ENCODE data around the gene RNF13.
"Not testable (repeated sequence)": the region's sequence is repeated elsewhere in the genome, so short reads cannot be mapped to it uniquely, and the experiment has no call there.

Gene RNF13

DNA sequence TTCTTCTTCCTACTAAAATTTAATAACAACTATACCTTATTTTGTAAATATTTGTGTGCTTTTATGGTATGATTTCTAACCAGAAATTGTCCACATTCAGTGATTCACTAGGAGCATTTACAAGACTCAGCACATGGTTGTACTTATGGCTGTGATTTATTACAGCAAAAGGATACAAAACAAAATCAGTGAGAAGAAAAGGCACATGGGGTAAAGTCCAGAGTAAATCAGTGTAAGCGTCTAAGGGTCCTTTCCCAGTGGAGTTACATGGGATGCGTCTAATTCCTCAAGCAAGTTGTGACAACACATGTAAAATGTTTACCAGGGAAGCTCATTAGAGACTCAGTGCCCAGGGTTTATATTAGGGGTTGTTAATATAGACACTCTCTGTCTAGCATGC lies 31.1 kb downstream of the RNF13 start:
- DNase-seq: no peak

GRCh38 chr3:149845570-149846244 lies 32.7 kb downstream of the RNF13 start:
- DNase-seq: no peak

DNA sequence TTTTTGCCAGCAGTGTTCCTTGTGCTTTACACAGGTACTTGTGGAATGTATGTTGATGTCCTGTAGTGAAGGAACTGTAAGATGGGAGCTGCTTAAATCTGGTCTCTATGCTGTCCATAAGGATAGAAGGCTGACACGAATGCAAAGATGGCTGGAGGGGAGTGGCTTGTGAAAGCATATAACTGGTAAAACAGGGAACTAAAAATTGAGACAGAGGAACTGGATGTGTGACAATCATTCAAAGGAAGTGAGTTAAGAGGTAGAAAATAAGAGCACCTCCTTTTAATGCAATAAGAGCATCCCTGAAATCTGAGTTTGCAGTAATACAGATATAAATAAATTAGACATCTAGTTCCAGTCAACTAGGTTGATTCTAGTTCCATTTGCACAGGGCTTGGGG lies 35.2 kb downstream of the RNF13 start:
- no peak for DNase-seq

GRCh38 chr3:149848688-149849087 lies 35.7 kb downstream of the RNF13 start:
- DNase-seq: no peak

DNA sequence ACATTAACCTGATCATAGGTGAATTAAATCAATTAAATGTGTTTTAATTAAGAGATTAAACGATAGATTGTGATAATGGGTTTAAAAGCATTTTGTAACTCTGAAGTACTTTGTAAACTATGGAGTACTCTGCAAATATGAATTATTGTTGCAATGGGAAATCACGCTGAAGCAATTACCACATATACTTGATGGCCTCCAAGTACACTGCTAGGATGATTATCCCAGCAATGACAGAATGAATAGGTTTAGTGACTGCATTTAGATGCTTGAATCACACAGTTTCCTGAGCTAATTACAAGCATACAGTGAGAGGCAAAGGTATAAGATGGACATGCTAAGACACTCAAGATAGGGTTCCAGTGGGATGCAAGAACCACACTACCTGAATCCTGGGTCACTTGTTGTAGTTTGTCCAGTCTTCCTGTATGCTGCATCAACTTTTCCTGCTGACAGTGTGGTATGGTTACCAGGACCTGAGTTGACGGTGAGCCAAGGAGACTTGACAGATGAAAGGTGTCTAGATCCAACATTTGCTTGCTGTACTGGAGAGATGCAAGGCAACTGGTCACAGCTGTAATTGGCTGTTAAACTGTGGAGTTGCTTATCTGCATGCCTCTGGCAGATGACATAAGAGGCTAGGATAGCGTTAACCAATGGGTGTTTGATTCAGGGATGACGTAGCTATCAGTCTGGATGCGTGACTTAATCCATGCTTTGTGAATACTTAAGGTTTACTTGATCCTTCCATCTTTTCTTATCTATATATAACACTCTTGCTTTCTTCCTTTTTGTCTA lies 38.0 kb downstream of the RNF13 start:
- no peak for DNase-seq

- DNase-seq: no peak
Measured at GRCh38 chr3:149858911-149859310, 45.9 kb downstream of the RNF13 start.

DNA sequence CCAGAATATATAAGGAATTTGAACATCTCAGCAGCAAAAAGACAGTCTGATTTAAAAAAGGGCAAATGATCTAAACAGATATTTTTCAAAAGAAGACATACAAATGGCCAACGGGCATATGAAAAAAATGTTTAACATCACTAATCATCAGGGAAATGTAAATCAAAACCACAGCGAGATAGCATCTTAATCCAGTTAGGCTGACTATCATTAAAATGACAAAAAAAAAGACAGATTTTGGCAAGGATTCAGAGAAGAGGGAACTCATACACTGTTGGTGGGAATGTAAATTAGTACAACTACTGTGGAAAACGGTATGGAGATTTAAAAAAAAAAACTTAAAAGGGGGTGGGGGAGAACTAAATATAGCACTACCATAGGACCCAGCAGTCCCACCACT lies 47.9 kb downstream of the RNF13 start:
- no peak for DNase-seq

DNA sequence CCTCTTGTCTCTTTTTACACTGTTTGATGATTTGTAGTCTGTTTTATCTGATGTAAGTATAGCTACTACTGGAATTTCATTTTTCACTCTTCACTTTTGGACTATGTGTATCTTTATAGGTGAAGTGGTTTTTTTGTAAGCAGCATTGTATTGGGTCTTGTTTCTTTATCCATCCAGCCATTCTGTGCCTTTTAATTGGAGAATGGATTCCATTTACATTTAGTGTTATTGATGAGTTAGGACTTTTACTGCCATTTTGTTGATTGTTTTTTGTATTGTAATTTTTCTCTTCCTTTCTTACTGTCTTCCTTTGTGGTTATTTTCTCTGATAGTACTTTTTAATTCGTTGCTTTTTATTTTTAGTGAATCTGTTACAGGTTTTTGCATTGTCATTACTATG lies 54.5 kb downstream of the RNF13 start:
- no peak for DNase-seq

DNA sequence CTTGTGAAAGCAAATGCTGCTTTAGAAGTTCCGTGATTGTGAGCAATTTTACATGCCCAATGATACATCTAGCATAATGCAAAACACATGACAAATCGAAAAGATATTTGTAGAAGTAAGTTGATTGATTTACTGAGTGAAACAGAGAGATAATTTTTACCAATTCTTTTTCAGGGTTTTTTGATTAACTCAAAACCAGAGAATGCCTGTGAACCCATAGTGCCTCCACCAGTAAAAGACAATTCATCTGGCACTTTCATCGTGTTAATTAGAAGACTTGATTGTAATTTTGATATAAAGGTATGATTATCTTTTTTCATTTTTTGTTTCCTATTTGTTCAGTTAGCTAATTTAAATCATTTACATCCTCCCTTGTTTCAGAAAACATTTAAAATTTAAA lies 58.8 kb downstream of the RNF13 start:
- DNase-seq: no peak

DNA sequence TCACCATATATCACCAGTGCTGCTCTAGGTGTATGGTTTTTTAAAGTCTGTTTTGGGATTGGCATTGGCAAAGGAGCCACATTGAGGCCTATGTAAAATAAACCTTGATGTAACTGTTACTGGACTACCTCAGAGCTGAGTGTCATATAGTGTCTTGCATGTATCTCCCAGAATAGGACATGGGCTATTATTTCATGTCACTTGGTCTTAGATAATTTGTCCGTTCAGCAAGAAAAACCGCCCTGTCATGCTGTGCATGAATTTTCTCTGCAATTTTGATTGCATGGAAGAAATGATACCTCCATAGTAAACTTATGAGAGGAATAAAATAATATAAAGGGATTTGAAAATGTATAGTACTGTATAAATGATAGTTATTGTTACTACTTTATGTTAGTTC lies 59.6 kb downstream of the RNF13 start:
- no peak for DNase-seq

DNA sequence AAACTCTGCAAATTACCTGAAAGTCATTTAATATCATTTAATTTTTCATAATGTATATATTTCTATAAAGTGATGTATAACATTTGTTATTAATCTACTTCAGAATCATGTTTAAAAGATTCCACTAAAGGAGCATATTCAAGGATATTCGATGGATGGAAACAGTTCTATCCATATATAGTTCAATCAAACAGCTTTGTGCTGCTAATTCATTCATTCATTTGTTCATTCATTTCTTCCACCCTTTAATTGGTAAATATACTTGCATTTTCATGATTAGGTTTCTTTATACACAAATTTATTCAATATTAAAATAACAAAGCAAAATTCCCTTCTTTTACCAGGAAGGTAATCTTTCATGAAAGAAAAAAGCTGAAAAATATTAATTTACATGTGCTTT lies 64.7 kb downstream of the RNF13 start:
- no peak for DNase-seq

- DNase-seq: no peak
Measured at GRCh38 chr3:149879872-149880271, 66.9 kb downstream of the RNF13 start.

GRCh38 chr3:149881879-149882278 lies 68.9 kb downstream of the RNF13 start:
- no peak for DNase-seq

- DNase-seq: no peak
Measured at GRCh38 chr3:149883134-149883533, 70.1 kb downstream of the RNF13 start.

- not testable (repeated sequence) for DNase-seq
Measured at GRCh38 chr3:149883860-149884259, 70.8 kb downstream of the RNF13 start.

- not testable (repeated sequence) for DNase-seq
Measured at GRCh38 chr3:149884848-149885247, 71.8 kb downstream of the RNF13 start.

DNA sequence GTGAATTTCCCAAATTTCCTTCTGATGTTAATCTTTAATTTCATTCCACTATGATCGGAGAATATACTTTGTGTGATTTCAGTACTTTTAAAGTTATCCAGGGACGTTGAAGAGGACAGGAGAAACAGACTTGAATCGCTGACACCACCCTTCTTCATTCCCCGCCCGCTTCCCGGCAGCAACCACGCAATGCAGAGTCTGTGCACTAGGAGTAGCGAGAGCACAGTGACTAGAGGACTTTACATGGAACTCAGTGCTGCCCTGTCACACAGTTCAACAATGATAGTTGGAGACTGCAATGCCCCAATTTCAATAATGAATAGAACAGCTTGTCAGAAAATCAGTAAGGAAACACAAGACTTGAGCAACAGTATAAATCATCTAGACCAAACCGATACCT lies 73.9 kb downstream of the RNF13 start:
- no peak for DNase-seq

DNA sequence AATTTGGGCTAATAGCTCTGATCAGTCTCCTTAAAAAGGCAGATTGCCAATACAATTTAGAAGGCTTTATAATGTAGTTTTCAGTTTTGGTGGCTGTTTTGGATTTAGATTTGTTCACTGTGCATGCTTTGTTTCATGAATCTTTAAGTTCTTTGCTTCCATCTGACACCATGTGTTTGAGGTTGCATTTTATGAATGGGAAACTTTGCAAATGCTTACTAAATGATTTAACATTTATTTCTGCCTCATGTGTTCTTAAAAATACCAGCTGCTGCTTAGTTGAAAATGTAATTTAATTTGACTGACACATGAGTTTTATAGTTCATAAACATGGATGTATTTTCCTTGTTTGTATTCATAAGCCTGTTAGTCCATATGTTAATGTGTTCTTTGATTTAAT lies 78.6 kb downstream of the RNF13 start:
- no peak for DNase-seq

GRCh38 chr3:149892371-149892770 lies 79.4 kb downstream of the RNF13 start:
- DNase-seq: no peak

DNA sequence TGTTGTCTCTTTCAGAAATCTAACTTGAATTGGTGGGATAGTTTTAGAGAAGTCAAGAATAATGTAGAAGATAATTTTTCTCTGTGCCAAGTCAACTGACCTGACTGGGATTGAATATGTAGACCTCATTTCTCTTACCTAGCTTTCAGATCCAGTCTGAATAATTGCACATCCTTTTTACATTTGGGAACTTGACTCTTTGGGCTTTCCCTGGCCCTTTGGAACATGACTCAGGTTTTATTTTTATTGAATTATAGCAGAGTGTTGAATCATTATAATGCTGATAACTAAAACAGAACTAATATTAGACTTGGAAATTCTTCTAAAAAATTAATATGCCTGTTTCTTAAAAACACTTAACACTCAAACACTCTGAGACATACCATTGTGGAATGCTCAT lies 81.2 kb downstream of the RNF13 start:
- DNase-seq: no peak

GRCh38 chr3:149895339-149895738 lies 82.3 kb downstream of the RNF13 start:
- no peak for DNase-seq

DNA sequence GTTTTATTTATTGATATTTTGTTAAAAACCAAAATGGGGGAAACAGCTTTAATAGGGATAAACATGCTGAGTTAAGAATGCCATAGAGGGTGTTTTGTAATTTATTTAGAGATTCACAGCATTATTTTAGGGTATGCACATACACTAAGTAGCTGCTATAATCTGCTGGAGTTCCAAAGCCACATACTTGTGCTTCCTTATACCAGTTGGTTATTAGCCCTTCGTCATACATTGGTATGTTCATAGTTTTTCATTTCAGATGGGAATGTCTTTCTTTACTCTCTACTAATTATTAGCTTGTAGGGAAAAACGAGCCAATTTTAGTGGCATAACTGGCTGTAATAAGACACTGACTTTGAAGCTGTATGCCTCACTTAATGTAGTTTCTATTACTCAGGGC lies 82.8 kb downstream of the RNF13 start:
- no peak for DNase-seq

DNA sequence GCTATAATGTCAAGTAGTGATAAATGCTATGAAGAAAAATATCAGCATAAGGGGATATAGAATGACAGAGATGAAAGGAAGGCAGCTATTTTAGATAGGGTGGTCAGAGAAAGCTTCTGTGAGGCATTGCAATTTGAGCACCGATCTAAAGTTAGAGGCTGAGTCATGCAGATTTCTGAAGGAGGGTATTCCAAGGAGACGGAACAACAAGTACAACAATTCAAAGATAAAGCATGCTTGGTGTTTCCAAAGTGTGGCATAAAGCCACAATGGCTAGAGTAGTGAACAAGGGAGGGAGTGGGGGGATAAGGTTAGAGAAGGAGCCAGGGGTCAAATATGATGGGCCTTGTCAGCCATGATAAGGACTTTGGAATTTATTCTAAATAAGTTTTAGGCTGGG lies 85.8 kb downstream of the RNF13 start:
- no peak for DNase-seq

- DNase-seq: no peak
Measured at GRCh38 chr3:149900322-149900721, 87.3 kb downstream of the RNF13 start.

- DNase-seq: no peak
Measured at GRCh38 chr3:149901770-149902169, 88.8 kb downstream of the RNF13 start.
